HEK293 (cell line): Measurements from ENCODE around the gene HOXB7.

Source experiments
- CTCF ChIA-PET: fragments of 350-600 bp; formaldehyde crosslinking; extraction: SDS; loops from one replicate; lab custom pipeline; 2021; ENCODE audit warnings: antibody characterized with exemption; lab: Yijun Ruan, JAX
- POLR2A ChIA-PET: fragments of 300-600 bp; formaldehyde crosslinking; extraction: SDS; loops from one replicate; lab custom pipeline; 2020; ENCODE audit warnings: antibody characterized with exemption, inconsistent platforms; lab: Yijun Ruan, JAX
- H3K27ac ChIP-seq: fragments of 200-500 bp; sonication (Bioruptor generic); 2 replicates; pipeline ENCODE4 v1.5.1; 2014; ENCODE audit warnings: low read depth, low read length, control low read depth, inconsistent platforms; ENCODE audit errors: extremely low read depth
- H3K36me3 ChIP-seq, 2 experiments: fragments of 200-500 bp in 1 of 2; sonication (Bioruptor generic) in 1 of 2; 1 replicate in 1 of 2; 2 replicates in 1 of 2; pipeline ENCODE4 v1.5.1; 2014 to 2017; ENCODE audit warnings: inconsistent platforms in 2 of 2, low read length in 2 of 2; ENCODE audit not compliant: control insufficient read depth in 2 of 2, insufficient read depth in 1 of 2
- H3K4me1 ChIP-seq: fragments of 200-500 bp; sonication (Bioruptor generic); 2 replicates; pipeline ENCODE4 v1.5.1; 2014; ENCODE audit warnings: mild to moderate bottlenecking, low read length, inconsistent platforms; ENCODE audit not compliant: control insufficient read depth, insufficient read depth
- H3K4me3 ChIP-seq: 2 replicates; pipeline ENCODE4 v1.5.1; 2011; ENCODE audit warnings: low read depth, mild to moderate bottlenecking, control low read depth, low read length, moderate library complexity
- H3K9me3 ChIP-seq: fragments of 200-500 bp; sonication (Bioruptor generic); 2 replicates; pipeline ENCODE4 v1.5.1; 2014; ENCODE audit warnings: low read depth, low read length, inconsistent platforms; ENCODE audit not compliant: control insufficient read depth, insufficient read depth
- KLF9 ChIP-seq: fragments of 450-650 bp; formaldehyde crosslinking; IDR thresholded peaks from 2 replicates; pipeline ENCODE4 v1.5.1; 2016; ENCODE audit warnings: missing biosample characterization, missing genetic modification characterization, low read depth
- PRDM1 ChIP-seq: fragments of 450-650 bp; formaldehyde crosslinking; IDR thresholded peaks from 2 replicates; pipeline ENCODE4; 2016; ENCODE audit warnings: missing biosample characterization, missing genetic modification characterization
- PRDM10 ChIP-seq: fragments of 450-650 bp; formaldehyde crosslinking; IDR thresholded peaks from 2 replicates; pipeline ENCODE4 v1.5.1; 2016; ENCODE audit warnings: missing biosample characterization, missing genetic modification characterization
- ZFHX2 ChIP-seq: fragments of 450-650 bp; formaldehyde crosslinking; conservative IDR thresholded peaks from 2 replicates; pipeline ENCODE4 v1.5.1; 2016; ENCODE audit warnings: missing biosample characterization, missing genetic modification characterization
- ZFP37 ChIP-seq: fragments of 450-650 bp; formaldehyde crosslinking; IDR thresholded peaks from 2 replicates; pipeline ENCODE4 v1.5.1; 2016; ENCODE audit warnings: missing biosample characterization, missing genetic modification characterization
- ZNF302 ChIP-seq: fragments of 450-650 bp; formaldehyde crosslinking; IDR thresholded peaks from 2 replicates; pipeline ENCODE4 v1.5.1; 2016; ENCODE audit warnings: missing biosample characterization, missing genetic modification characterization, low read depth
- ZNF366 ChIP-seq: fragments of 450-650 bp; formaldehyde crosslinking; conservative IDR thresholded peaks from 2 replicates; pipeline ENCODE4 v1.5.1; 2016; ENCODE audit warnings: missing biosample characterization, missing genetic modification characterization
- ZNF398 ChIP-seq: fragments of 450-650 bp; formaldehyde crosslinking; IDR thresholded peaks from 2 replicates; pipeline ENCODE4 v1.5.1; 2017; ENCODE audit warnings: missing biosample characterization, missing genetic modification characterization
- ZNF596 ChIP-seq: fragments of 450-650 bp; IDR thresholded peaks from 2 replicates; pipeline ENCODE4 v1.5.0; 2018; ENCODE audit warnings: missing biosample characterization, mild to moderate bottlenecking, missing genetic modification characterization, moderate library complexity
- ZNF600 ChIP-seq: fragments of 450-650 bp; formaldehyde crosslinking; IDR thresholded peaks from 2 replicates; pipeline ENCODE4 v1.5.1; 2016; ENCODE audit warnings: missing biosample characterization, missing genetic modification characterization
- ZNF658 ChIP-seq: fragments of 450-650 bp; formaldehyde crosslinking; IDR thresholded peaks from 2 replicates; pipeline ENCODE4; 2016; ENCODE audit warnings: missing biosample characterization, missing genetic modification characterization
- ZSCAN16 ChIP-seq: fragments of 450-650 bp; formaldehyde crosslinking; IDR thresholded peaks from 2 replicates; pipeline ENCODE4 v1.5.1; 2016; ENCODE audit warnings: missing biosample characterization, missing genetic modification characterization
- ZXDB ChIP-seq: fragments of 450-650 bp; formaldehyde crosslinking; IDR thresholded peaks from 2 replicates; pipeline ENCODE4 v1.5.1; 2016; ENCODE audit warnings: missing biosample characterization, missing genetic modification characterization
- TF ChIP-seq, protein P1 (sequence below): fragments of 450-650 bp; formaldehyde crosslinking; IDR thresholded peaks from 2 replicates; pipeline ENCODE4 v1.5.1; 2016; ENCODE audit warnings: missing biosample characterization, missing genetic modification characterization
- TF ChIP-seq, protein P2 (sequence below): fragments of 450-650 bp; formaldehyde crosslinking; conservative IDR thresholded peaks from 2 replicates; pipeline ENCODE4 v1.5.1; 2016; ENCODE audit warnings: low read depth, missing biosample characterization, missing genetic modification characterization

Gene HOXB7

DNA sequence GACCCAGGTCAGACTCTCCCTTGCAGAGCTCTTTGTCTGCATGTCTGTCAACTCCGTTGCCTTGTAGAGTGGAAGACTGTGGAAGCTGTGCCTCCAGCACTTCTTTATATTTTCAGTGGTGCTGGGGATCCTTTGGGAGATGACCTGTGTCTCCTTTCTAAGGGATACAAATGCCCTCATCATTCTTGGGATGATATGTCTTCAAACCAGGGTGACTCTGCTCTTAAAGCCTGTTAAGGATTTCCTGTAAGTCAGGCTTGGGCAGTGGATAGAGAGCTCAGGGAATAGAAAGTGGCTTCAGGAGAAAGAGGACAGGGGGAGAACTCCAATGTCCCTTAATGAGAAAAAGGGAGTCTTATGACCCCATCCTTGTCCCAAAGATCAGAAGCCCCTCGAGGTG lies 22.3 kb downstream of the HOXB7 start:
- POLR2A ChIA-PET = interaction anchor here (0.8 to 2.4 kb wide), 6 partner anchors 12 to 88 kb away, joined by 3 to 9 read pairs (median 4); no protein-coding TSS in a partner anchor
- CTCF ChIA-PET = interaction anchor here (0.6 to 3.2 kb wide), 19 partner anchors 25 to 373 kb away, joined by 3 to 18 read pairs (median 4); no protein-coding TSS in a partner anchor
- H3K27ac ChIP-seq = peak overlapping the region; percentile 92

DNA sequence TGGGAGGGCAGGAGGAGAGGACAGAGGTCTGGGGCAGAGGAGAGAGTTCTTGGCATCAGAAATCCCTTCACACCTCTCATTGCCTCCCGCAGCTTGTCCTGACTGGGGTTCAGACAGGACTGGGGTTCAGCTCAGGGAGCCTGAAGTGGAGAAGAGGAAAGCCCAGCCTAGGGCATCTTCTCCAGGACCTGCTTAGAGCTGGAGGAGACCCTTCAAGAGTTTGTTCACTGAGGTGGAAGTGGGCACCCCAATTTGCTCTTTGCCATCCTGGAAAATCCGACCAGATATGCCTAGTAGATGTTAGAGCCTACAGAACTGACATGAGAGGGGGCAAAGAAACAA lies 22.8 kb downstream of the HOXB7 start:
- Histone ChIP-seq H3K4me1 (peaks cover 46% of the 10 kb centered on the region), H3K27ac (peak overlapping the region; percentile 92), H3K4me3 (no peak overlapping the region), H3K36me3 (peaks cover 0 to 33% of the 10 kb centered on the region in 2 experiments; a peak in 2 of 3 replicates), H3K9me3 (no peaks in the 10 kb centered on the region)
- TF ChIP-seq, protein P1, sequence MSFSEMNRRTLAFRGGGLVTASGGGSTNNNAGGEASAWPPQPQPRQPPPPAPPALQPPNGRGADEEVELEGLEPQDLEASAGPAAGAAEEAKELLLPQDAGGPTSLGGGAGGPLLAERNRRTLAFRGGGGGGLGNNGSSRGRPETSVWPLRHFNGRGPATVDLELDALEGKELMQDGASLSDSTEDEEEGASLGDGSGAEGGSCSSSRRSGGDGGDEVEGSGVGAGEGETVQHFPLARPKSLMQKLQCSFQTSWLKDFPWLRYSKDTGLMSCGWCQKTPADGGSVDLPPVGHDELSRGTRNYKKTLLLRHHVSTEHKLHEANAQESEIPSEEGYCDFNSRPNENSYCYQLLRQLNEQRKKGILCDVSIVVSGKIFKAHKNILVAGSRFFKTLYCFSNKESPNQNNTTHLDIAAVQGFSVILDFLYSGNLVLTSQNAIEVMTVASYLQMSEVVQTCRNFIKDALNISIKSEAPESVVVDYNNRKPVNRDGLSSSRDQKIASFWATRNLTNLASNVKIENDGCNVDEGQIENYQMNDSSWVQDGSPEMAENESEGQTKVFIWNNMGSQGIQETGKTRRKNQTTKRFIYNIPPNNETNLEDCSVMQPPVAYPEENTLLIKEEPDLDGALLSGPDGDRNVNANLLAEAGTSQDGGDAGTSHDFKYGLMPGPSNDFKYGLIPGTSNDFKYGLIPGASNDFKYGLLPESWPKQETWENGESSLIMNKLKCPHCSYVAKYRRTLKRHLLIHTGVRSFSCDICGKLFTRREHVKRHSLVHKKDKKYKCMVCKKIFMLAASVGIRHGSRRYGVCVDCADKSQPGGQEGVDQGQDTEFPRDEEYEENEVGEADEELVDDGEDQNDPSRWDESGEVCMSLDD = peak; percentile 59; the same call in 1 of the 2 replicates
- TF ChIP-seq ZNF398 = no peak
- TF ChIP-seq ZNF596 = 0 out of 2 replicates have a peak, but pooled peaks have one; percentile 9
- TF ChIP-seq PRDM10 (tag by site-specific recombination) = no peak
- no peak for TF ChIP-seq ZNF658 (tag by site-specific recombination)
- ChIA-PET CTCF (interaction anchor here (0.7 to 3.2 kb wide), 17 partner anchors 25 to 374 kb away, joined by 3 to 18 read pairs (median 5); no protein-coding TSS in a partner anchor), POLR2A (interaction anchor here (0.8 to 2.4 kb wide), 7 partner anchors 9 to 88 kb away, joined by 3 to 9 read pairs (median 4); no protein-coding TSS in a partner anchor)

More for the DNA sequence above, 22.3 kb downstream of the HOXB7 start:
- no peak for TF ChIP-seq ZXDB (tag by site-specific recombination)
- TF ChIP-seq, protein P2, sequence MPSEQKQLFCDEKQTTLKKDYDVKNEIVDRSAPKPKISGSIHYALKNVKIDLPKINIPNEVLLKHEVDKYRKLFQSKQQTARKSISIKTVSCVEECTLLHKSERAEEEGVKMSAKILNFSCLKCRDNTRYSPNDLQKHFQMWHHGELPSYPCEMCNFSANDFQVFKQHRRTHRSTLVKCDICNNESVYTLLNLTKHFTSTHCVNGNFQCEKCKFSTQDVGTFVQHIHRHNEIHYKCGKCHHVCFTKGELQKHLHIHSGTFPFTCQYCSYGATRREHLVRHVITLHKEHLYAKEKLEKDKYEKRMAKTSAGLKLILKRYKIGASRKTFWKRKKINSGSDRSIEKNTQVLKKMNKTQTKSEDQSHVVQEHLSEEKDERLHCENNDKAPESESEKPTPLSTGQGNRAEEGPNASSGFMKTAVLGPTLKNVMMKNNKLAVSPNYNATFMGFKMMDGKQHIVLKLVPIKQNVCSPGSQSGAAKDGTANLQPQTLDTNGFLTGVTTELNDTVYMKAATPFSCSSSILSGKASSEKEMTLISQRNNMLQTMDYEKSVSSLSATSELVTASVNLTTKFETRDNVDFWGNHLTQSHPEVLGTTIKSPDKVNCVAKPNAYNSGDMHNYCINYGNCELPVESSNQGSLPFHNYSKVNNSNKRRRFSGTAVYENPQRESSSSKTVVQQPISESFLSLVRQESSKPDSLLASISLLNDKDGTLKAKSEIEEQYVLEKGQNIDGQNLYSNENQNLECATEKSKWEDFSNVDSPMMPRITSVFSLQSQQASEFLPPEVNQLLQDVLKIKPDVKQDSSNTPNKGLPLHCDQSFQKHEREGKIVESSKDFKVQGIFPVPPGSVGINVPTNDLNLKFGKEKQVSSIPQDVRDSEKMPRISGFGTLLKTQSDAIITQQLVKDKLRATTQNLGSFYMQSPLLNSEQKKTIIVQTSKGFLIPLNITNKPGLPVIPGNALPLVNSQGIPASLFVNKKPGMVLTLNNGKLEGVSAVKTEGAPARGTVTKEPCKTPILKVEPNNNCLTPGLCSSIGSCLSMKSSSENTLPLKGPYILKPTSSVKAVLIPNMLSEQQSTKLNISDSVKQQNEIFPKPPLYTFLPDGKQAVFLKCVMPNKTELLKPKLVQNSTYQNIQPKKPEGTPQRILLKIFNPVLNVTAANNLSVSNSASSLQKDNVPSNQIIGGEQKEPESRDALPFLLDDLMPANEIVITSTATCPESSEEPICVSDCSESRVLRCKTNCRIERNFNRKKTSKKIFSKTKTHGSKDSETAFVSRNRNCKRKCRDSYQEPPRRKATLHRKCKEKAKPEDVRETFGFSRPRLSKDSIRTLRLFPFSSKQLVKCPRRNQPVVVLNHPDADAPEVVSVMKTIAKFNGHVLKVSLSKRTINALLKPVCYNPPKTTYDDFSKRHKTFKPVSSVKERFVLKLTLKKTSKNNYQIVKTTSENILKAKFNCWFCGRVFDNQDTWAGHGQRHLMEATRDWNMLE (tag by site-specific recombination) = no peak
- TF ChIP-seq ZFHX2 (tag by site-specific recombination) = no peak
- no peak for TF ChIP-seq ZNF302 (tag by site-specific recombination)
- TF ChIP-seq ZFP37 (tag by site-specific recombination) = no peak
- TF ChIP-seq ZSCAN16 (tag by site-specific recombination) = no peak
- peak; percentile 34; the same call in 1 of the 2 replicates for TF ChIP-seq ZNF600 (tag by site-specific recombination)
- TF ChIP-seq PRDM1 = peak; percentile 89
- 0 out of 2 replicates have a peak, but pooled peaks have one; percentile 9 for TF ChIP-seq ZNF366 (tag by site-specific recombination)
- TF ChIP-seq KLF9 (tag by site-specific recombination) = no peak
- no peaks in the 10 kb centered on the region for H3K9me3 ChIP-seq
- peaks cover 44% of the 10 kb centered on the region for H3K4me1 ChIP-seq
- H3K36me3 ChIP-seq = peaks cover 0 to 30% of the 10 kb centered on the region in 2 experiments; a peak in 2 of 3 replicates
- no peak overlapping the region for H3K4me3 ChIP-seq
